ENCODE data around the gene ZNF48.

DNA sequence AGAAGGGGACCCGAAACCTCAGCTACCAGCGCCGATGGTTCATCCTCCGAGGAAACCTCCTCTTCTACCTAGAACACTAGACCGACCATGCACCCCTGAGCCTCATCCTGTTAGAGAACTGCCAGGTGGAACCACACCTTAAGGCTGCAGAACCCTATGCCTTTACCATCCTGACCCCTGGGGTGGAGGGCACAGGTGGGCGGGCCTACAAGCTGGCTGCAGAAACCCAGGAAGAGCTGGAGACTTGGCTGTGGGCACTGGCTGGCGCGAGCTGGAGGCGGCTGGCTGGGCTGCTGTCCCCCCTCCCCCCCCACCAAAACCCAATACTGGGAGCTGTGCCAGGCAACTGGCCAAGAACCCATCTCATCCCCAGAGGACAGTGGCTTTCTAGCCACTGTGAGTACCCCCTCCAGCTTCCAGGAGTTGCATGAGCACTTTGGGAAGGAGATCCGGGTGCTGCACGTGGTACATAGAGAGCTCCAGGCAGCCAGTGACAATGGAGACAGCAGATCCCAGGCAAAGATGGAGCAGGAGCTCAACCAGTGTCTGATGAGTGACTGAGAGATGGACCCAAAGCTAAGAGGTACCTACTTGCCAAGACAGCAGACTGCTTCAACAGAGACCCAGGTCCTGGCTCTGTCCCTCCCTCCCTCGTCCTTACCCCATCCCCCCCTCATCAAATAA, 38.7 kb upstream of the ZNF48 start:
- TF ChIP-seq, protein P1, sequence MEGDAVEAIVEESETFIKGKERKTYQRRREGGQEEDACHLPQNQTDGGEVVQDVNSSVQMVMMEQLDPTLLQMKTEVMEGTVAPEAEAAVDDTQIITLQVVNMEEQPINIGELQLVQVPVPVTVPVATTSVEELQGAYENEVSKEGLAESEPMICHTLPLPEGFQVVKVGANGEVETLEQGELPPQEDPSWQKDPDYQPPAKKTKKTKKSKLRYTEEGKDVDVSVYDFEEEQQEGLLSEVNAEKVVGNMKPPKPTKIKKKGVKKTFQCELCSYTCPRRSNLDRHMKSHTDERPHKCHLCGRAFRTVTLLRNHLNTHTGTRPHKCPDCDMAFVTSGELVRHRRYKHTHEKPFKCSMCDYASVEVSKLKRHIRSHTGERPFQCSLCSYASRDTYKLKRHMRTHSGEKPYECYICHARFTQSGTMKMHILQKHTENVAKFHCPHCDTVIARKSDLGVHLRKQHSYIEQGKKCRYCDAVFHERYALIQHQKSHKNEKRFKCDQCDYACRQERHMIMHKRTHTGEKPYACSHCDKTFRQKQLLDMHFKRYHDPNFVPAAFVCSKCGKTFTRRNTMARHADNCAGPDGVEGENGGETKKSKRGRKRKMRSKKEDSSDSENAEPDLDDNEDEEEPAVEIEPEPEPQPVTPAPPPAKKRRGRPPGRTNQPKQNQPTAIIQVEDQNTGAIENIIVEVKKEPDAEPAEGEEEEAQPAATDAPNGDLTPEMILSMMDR (IDR thresholded peaks at IDR 0.05) = no peak
- TF ChIP-seq POLR2A (IDR thresholded peaks at IDR 0.05) = no peak

All from heart left ventricle (tissue), 13 donors.